Ovary (tissue), 9 donors: Measurements from ENCODE around the gene PUDP. TPM values are rescaled to one million over a fixed set of nuclear protein-coding genes. Genes with fewer than 3 reads are reported as not detected.

Experiments
- DNase-seq, 5 donors: peaks; one replicate each; pipeline ENCODE4 v3.0.0-alpha.2; 2019 to 2020
- H3K27ac ChIP-seq, 2 donors: fragments of 200-600 bp; one replicate each; pipeline versions ENCODE4 v1.5.1 to v1.8.0; 2019 to 2022
- H3K27me3 ChIP-seq: fragments of 200-600 bp; one replicate; pipeline ENCODE4 v1.8.0; 2022
- H3K36me3 ChIP-seq: fragments of 200-600 bp; sonication (generic); one replicate; pipeline ENCODE4 v1.5.1; 2019
- H3K4me1 ChIP-seq: one replicate; pipeline ENCODE4 v1.8.1; 2013; ENCODE audit warnings: mild to moderate bottlenecking, moderate library complexity; ENCODE audit not compliant: insufficient read depth
- H3K4me3 ChIP-seq: fragments of 200-600 bp; sonication (generic); one replicate; pipeline ENCODE4 v1.5.1; 2017
- H3K9me3 ChIP-seq, 2 donors: fragments of 200-600 bp in 1 of 2; sonication (generic) in 1 of 2; one replicate each; pipeline versions ENCODE4 v1.5.1 to v1.8.1; 2013 to 2019; ENCODE audit warnings: mild to moderate bottlenecking in 1 of 2, moderate library complexity in 1 of 2
- EP300 ChIP-seq: sonication (generic); formaldehyde crosslinking; IDR thresholded peaks from one replicate; pipeline ENCODE4 v1.6.1; 2017; ENCODE audit warnings: antibody characterized with exemption
- POLR2A ChIP-seq: fragments of 450-650 bp; IDR thresholded peaks from one replicate; pipeline ENCODE4 v1.6.1; 2017; ENCODE audit warnings: antibody characterized with exemption, mild to moderate bottlenecking, moderate library complexity
- WGBS, 3 donors: extraction: QIAGEN DNeasy Blood & Tissue Kit in 1 of 3; methylation state at CpG; one replicate each; pipeline versions ENCODE4 v1.1.5 to v1.1.7; 2013 to 2017; 5-methylcytosine and 5-hydroxymethylcytosine counted together
- intact Hi-C, 4 donors: fragments of 100-400 bp; cut with DNase I; formaldehyde crosslinking; loops; one replicate each; pipeline versions ENCODE4 v1.11.0 to v1.15.1; 2022 to 2023
- polyA plus RNA-seq, 2 donors: library from polyadenylated mRNA; stranded (reverse); fragments of 200-250 nt in 1 of 2; fragments of 350-450 nt in 1 of 2; fragmentation: Illumina TruSeq in 1 of 2; extraction: RNeasy Lipid Tissue Mini Kit (QIAGEN cat#74804) in 1 of 2; gene quantifications; one replicate each; pipeline ENCODE4 v1.2.3, GENCODE V29; 2013 to 2014
- total RNA-seq, 7 donors: library from RNA; depleted of rRNA in 2 of 7; stranded (reverse); fragments of >200 nt in 2 of 7; fragmentation: NEBNext Ultra II Directional in 3 of 7; extraction: Animal tissue kit (Norgen Biotek cat#: 25700) in 3 of 7; gene quantifications; one replicate each; pipeline versions ENCODE4 v1.1.0 to v1.2.4, GENCODE V29; 2016 to 2023
- TF ChIP-seq, protein P1 (sequence below), 3 donors: fragments of 450-650 bp in 2 of 3; fragments of 200-600 bp in 1 of 3; IDR thresholded peaks; one replicate each; pipeline versions ENCODE4 v1.5.1 to v1.8.0; 2016 to 2022; ENCODE audit warnings: antibody characterized with exemption in 3 of 3, mild to moderate bottlenecking in 1 of 3
- donor health status: DM: no; HTN: no; CAD: no; lungs with moderate emphysema.
- donor health status: DM: no; HTN: no; CAD: no.
- donor health status: Bipolar disorder and iron deficiency.
- donor health status: DM: yes; HTN: yes; CAD: no.
- donor health status: DM: no; HTN: no; CAD: no.
- donor health status: DM: yes; HTN: yes; CAD: no.

Gene PUDP
- total and polyA plus RNA-seq, 9 donors: 7.0 to 17.9 (median 14.8) TPM

DNA sequence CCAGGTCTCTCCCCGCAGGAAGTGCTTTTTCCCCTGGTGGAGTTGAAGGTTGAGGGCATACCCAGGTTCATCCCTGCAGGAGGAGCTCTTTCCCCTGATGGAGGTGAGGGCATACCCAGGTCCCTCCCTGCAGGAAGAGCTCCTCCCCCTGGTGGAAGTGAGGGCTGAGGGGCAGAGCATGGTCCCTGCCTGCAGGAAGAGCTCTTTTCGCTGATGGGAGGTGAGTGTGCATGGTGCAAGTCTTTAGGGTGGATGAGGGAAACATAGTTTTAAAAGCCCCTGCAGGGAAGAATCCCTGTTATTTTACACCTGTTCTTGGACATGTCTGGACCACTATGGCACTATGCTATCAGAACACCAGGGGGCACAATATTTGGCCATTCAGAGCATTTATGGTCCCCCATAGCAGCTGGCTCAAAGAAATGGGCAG, 43.7 kb upstream of the PUDP start:
- Histone ChIP-seq H3K9me3 (no peaks in the 10 kb centered on the region), H3K27me3 (no peaks in the 10 kb centered on the region), H3K4me3 (no peak overlapping the region), H3K36me3 (no peaks in the 10 kb centered on the region), H3K27ac (no peak overlapping the region), H3K4me1 (no peaks in the 10 kb centered on the region)
- no peak for TF ChIP-seq EP300
- no peak for TF ChIP-seq POLR2A
- TF ChIP-seq, protein P1, sequence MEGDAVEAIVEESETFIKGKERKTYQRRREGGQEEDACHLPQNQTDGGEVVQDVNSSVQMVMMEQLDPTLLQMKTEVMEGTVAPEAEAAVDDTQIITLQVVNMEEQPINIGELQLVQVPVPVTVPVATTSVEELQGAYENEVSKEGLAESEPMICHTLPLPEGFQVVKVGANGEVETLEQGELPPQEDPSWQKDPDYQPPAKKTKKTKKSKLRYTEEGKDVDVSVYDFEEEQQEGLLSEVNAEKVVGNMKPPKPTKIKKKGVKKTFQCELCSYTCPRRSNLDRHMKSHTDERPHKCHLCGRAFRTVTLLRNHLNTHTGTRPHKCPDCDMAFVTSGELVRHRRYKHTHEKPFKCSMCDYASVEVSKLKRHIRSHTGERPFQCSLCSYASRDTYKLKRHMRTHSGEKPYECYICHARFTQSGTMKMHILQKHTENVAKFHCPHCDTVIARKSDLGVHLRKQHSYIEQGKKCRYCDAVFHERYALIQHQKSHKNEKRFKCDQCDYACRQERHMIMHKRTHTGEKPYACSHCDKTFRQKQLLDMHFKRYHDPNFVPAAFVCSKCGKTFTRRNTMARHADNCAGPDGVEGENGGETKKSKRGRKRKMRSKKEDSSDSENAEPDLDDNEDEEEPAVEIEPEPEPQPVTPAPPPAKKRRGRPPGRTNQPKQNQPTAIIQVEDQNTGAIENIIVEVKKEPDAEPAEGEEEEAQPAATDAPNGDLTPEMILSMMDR (IDR thresholded peaks at IDR 0.05): no peak
- 86 to 93% (median 93%) methylated on average over 2 of the region's 2 CpGs for WGBS, 3 donors
- DNase-seq: no peak
- intact Hi-C loops: no loop called here

DNA sequence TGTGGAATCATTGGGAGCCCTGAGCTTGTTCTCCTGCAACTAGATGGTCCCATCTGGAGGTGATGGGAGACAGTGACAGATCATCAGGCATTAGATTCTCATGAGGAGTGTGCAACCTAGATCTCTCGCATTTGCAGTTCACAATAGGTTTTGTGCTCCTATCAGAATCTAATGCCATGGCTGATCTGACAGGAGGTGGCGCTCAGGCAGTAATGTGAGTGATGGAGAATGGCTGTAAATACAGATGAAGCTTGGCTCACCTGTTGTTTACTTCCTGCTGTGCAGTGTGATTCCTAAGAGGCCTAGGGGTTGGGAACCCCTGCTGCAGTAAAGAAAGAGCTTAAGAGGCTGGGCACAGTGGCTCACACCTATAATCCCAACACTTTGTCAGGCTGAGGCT, 42.2 kb upstream of the PUDP start:
- intact Hi-C loops: no loop called here

DNA sequence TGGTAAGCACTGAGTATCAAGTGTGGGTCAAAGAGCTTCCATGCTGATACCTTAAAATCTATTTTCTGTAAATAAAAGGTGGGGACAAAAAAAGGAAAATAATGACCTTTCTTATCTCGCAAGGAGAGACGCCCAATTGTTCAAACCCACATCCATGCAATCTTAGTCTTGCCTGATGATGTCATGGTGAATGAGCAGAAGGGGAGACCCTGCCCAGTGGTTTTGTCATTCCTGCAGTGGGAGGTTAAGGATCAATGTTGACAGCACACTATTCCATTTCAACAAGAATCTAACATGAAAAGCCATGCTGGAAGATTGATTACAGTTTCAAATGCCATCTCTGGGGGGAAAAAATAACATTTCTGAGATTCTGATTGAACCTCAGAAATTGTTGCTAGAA, 40.7 kb upstream of the PUDP start:
- Histone ChIP-seq H3K4me1 (no peaks in the 10 kb centered on the region), H3K9me3 (no peaks in the 10 kb centered on the region), H3K4me3 (no peak overlapping the region), H3K27me3 (no peaks in the 10 kb centered on the region), H3K36me3 (no peaks in the 10 kb centered on the region), H3K27ac (no peak overlapping the region)
- intact Hi-C loops: no loop called here
- DNase-seq: no peak
- TF ChIP-seq POLR2A (no peak), EP300 (no peak)
- TF ChIP-seq, protein P1 (IDR thresholded peaks at IDR 0.05): no peak
- WGBS, 3 donors: 89 to 96% (median 93%) methylated on average over 2 of the region's 2 CpGs

More for the DNA sequence above, 42.2 kb upstream of the PUDP start:
- Histone ChIP-seq H3K27me3 (no peaks in the 10 kb centered on the region), H3K9me3 (no peaks in the 10 kb centered on the region), H3K4me1 (no peaks in the 10 kb centered on the region), H3K36me3 (no peaks in the 10 kb centered on the region), H3K27ac (no peak overlapping the region), H3K4me3 (no peak overlapping the region)
- WGBS, 3 donors: 93 to 97% (median 95%) methylated on average over 2 of the region's 2 CpGs
- TF ChIP-seq EP300 (no peak), POLR2A (no peak)
- TF ChIP-seq, protein P1 (IDR thresholded peaks at IDR 0.05): no peak
- no peak for DNase-seq

DNA sequence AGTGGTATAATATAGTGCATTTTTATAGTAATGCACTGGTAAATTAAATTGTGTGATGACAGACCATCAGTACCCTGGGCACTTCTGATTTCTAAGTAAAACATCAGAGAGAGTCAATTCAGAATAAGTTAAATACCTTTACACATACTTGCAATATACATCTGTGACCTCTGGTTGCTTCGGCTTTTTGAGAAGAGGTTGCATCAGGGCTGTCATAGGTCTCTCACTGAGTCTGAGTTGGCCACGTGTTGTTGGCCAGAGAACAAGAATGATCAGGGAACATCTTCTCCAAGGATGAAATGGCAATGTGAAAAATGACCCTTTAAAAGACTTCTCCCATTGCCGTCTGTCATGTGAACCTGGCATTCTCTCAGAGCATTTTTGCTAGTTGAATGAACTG, 36.9 kb upstream of the PUDP start:
- H3K9me3 ChIP-seq: no peaks in the 10 kb centered on the region
- no peaks in the 10 kb centered on the region for H3K36me3 ChIP-seq
- no peaks in the 10 kb centered on the region for H3K27me3 ChIP-seq
- H3K4me1 ChIP-seq: no peaks in the 10 kb centered on the region
- no peak for DNase-seq
- no peak overlapping the region for H3K4me3 ChIP-seq
- H3K27ac ChIP-seq: no peak overlapping the region
- intact Hi-C loops: no loop called here
- TF ChIP-seq, protein P1 (IDR thresholded peaks at IDR 0.05): no peak
- TF ChIP-seq EP300: no peak
- TF ChIP-seq POLR2A: no peak
- WGBS, 3 donors: 62 to 64% (median 64%) methylated on average over 3 of the region's 3 CpGs
